Ectodermal cell (in vitro differentiated cells): ENCODE results near the gene TRNP1. TPM values are rescaled to one million over a fixed set of nuclear protein-coding genes. Genes with fewer than 3 reads are reported as not detected.
"Not testable (repeated sequence)": the region's sequence is repeated elsewhere in the genome, so short reads cannot be mapped to it uniquely, and the experiment has no call there.

Experiments used
- H3K27ac ChIP-seq: 2 replicates; pipeline ENCODE4 v1.7.0; 2013; ENCODE audit warnings: mild to moderate bottlenecking, low read depth, low read length; ENCODE audit not compliant: insufficient read depth, poor library complexity, severe bottlenecking
- H3K27me3 ChIP-seq: 2 replicates; pipeline ENCODE4 v1.7.0; 2013; ENCODE audit warnings: mild to moderate bottlenecking, low read length; ENCODE audit not compliant: insufficient read depth, control insufficient read depth, poor library complexity, severe bottlenecking
- H3K36me3 ChIP-seq: one replicate; pipeline ENCODE4 v1.7.0; 2013; ENCODE audit warnings: low read length; ENCODE audit not compliant: control insufficient read depth, insufficient read depth
- H3K4me1 ChIP-seq: one replicate; pipeline ENCODE4 v1.7.0; 2013; ENCODE audit warnings: low read length; ENCODE audit not compliant: control insufficient read depth, insufficient read depth
- H3K4me3 ChIP-seq: 2 replicates; pipeline ENCODE4 v1.7.0; 2013; ENCODE audit warnings: low read depth, low read length, control low read depth; ENCODE audit not compliant: insufficient read depth
- H3K9me3 ChIP-seq: 2 replicates; pipeline ENCODE4 v1.7.0; 2013; ENCODE audit warnings: mild to moderate bottlenecking, low read length, moderate library complexity; ENCODE audit not compliant: control insufficient read depth
- WGBS, 2 experiments: methylation state at CpG; one replicate each; pipeline ENCODE4 v1.1.7; 2013; ENCODE audit warnings: missing lambda C conversion rate in 2 of 2; 5-methylcytosine and 5-hydroxymethylcytosine counted together
- polyA plus RNA-seq, 4 experiments: library from polyadenylated mRNA; stranded (reverse); fragments of 50-300 nt; gene quantifications; one replicate each; pipeline ENCODE4 v1.2.3, GENCODE V29; 2013

TRNP1 gene
- 1.4 TPM for polyA plus RNA-seq (2013, experiment 1 of 4)
- 1.8 TPM for polyA plus RNA-seq (2013, experiment 2 of 4)
- 1.8 TPM for polyA plus RNA-seq (2013, experiment 3 of 4)
- polyA plus RNA-seq (2013, experiment 4 of 4) = 2.3 TPM

- peaks cover 63% of the 10 kb centered on the region for H3K27me3 ChIP-seq
- H3K4me3 ChIP-seq = peak within 1 kb of the TSS; percentile 57
- H3K36me3 ChIP-seq = no peaks in the 10 kb centered on the region
- WGBS, 2 experiments = 0% methylated on average over 56 to 61 of the region's 61 CpGs
- no peak within 1 kb of the TSS for H3K27ac ChIP-seq
- peaks cover 9% of the 10 kb centered on the region for H3K4me1 ChIP-seq
- no peaks in the 10 kb centered on the region for H3K9me3 ChIP-seq
Measured at GRCh38 chr1:26993237-26994019, at the start of gene TRNP1. TRNP1 (plus strand) TSS chr1:26993692; CDS start chr1:26993787, 95 bp downstream.

- Histone ChIP-seq H3K4me1 (no peaks in the 10 kb centered on the region), H3K27me3 (no peaks in the 10 kb centered on the region), H3K4me3 (no peak overlapping the region), H3K9me3 (no peaks in the 10 kb centered on the region), H3K36me3 (peaks cover 36% of the 10 kb centered on the region), H3K27ac (no peak overlapping the region)
- WGBS, 2 experiments = 85 to 90% methylated on average over 2 of the region's 2 CpGs
Measured at GRCh38 chr1:26945138-26945537, 48.4 kb upstream of the TRNP1 start.

- H3K27me3 ChIP-seq = no peaks in the 10 kb centered on the region
- no peaks in the 10 kb centered on the region for H3K4me1 ChIP-seq
- no peak overlapping the region for H3K27ac ChIP-seq
- WGBS, 2 experiments = 91 to 95% methylated on average over 8 of the region's 8 CpGs
- H3K9me3 ChIP-seq = no peaks in the 10 kb centered on the region
- H3K4me3 ChIP-seq = no peak overlapping the region
- peaks cover 36% of the 10 kb centered on the region for H3K36me3 ChIP-seq
Measured at GRCh38 chr1:26945728-26946127, 47.8 kb upstream of the TRNP1 start.

GRCh38 chr1:26946270-26946669, 47.2 kb upstream of the TRNP1 start:
- H3K27me3 ChIP-seq = no peaks in the 10 kb centered on the region
- no peaks in the 10 kb centered on the region for H3K4me1 ChIP-seq
- H3K4me3 ChIP-seq = no peak overlapping the region
- WGBS, 2 experiments = 96 to 98% methylated on average over 4 of the region's 4 CpGs
- peaks cover 36% of the 10 kb centered on the region for H3K36me3 ChIP-seq
- H3K9me3 ChIP-seq = no peaks in the 10 kb centered on the region
- H3K27ac ChIP-seq = no peak overlapping the region

GRCh38 chr1:26948725-26949057, 44.8 kb upstream of the TRNP1 start:
- not testable (repeated sequence) for H3K4me1 ChIP-seq, H3K9me3 ChIP-seq, H3K27me3 ChIP-seq, H3K27ac ChIP-seq, H3K4me3 ChIP-seq
- H3K36me3 ChIP-seq = peaks cover 18% of the 10 kb centered on the region
- WGBS, 2 experiments = 92 to 94% methylated on average over 16 of the region's 16 CpGs

GRCh38 chr1:26949266-26949925, 44.1 kb upstream of the TRNP1 start:
- Histone ChIP-seq H3K9me3 (no peaks in the 10 kb centered on the region), H3K27me3 (no peaks in the 10 kb centered on the region)

GRCh38 chr1:26949926-26950319, 43.6 kb upstream of the TRNP1 start:
- no peak overlapping the region for H3K4me3 ChIP-seq
- peaks cover 18% of the 10 kb centered on the region for H3K36me3 ChIP-seq
- no peaks in the 10 kb centered on the region for H3K4me1 ChIP-seq
- no peaks in the 10 kb centered on the region for H3K27me3 ChIP-seq
- WGBS, 2 experiments = 92 to 94% methylated on average over 3 of the region's 3 CpGs
- no peak overlapping the region for H3K27ac ChIP-seq
- H3K9me3 ChIP-seq = no peaks in the 10 kb centered on the region

More at GRCh38 chr1:26949266-26949925, 44.1 kb upstream of the TRNP1 start:
- Histone ChIP-seq H3K36me3 (peaks cover 18% of the 10 kb centered on the region), H3K27ac (no peak overlapping the region), H3K4me1 (no peaks in the 10 kb centered on the region), H3K4me3 (no peak overlapping the region)
- WGBS, 2 experiments = 78 to 95% methylated on average over 1 of the region's 1 CpG

- no peaks in the 10 kb centered on the region for H3K9me3 ChIP-seq
- H3K27me3 ChIP-seq = no peaks in the 10 kb centered on the region
- WGBS, 2 experiments = 79 to 87% methylated on average over 8 of the region's 8 CpGs
- H3K36me3 ChIP-seq = peaks cover 11% of the 10 kb centered on the region
- no peak overlapping the region for H3K27ac ChIP-seq
- H3K4me1 ChIP-seq = no peaks in the 10 kb centered on the region
- no peak overlapping the region for H3K4me3 ChIP-seq
Measured at GRCh38 chr1:26950602-26951001, 42.9 kb upstream of the TRNP1 start.

- WGBS, 2 experiments = 96% methylated on average over 14 of the region's 14 CpGs
Measured at GRCh38 chr1:26951216-26951615, 42.3 kb upstream of the TRNP1 start.

GRCh38 chr1:26951821-26952497, 41.5 kb upstream of the TRNP1 start:
- Histone ChIP-seq H3K4me3 (no peak overlapping the region), H3K27me3 (peaks cover under 1% of the 10 kb centered on the region), H3K9me3 (no peaks in the 10 kb centered on the region), H3K27ac (no peak overlapping the region), H3K4me1 (no peaks in the 10 kb centered on the region), H3K36me3 (peaks cover 2% of the 10 kb centered on the region)
- WGBS, 2 experiments = 92% methylated on average over 24 of the region's 24 CpGs

More at GRCh38 chr1:26951216-26951615, 42.3 kb upstream of the TRNP1 start:
- no peaks in the 10 kb centered on the region for H3K4me1 ChIP-seq
- peaks cover 5% of the 10 kb centered on the region for H3K36me3 ChIP-seq
- H3K27me3 ChIP-seq = no peaks in the 10 kb centered on the region
- H3K4me3 ChIP-seq = no peak overlapping the region
- no peaks in the 10 kb centered on the region for H3K9me3 ChIP-seq
- no peak overlapping the region for H3K27ac ChIP-seq
